K562 (cell line): ENCODE data around the gene MTFMT.

ENCODE experiments used
- BRCA1 ChIP-seq, 2 experiments: fragments of 450-650 bp in 1 of 2; sonication (generic) in 1 of 2; formaldehyde crosslinking in 1 of 2; IDR thresholded peaks; 2 replicates each; pipeline versions ENCODE4 v1.5.0 to v1.6.1; 2017 to 2020; ENCODE audit warnings: mild to moderate bottlenecking in 1 of 2, missing genetic modification reagents in 1 of 2
- CBX5 ChIP-seq: IDR thresholded peaks from 2 replicates; pipeline ENCODE4 v1.6.1; 2014; ENCODE audit warnings: low read depth, borderline replicate concordance
- FOXM1 ChIP-seq, 2 experiments: fragments of 450-650 bp in 1 of 2; sonication (generic) in 1 of 2; formaldehyde crosslinking in 1 of 2; IDR thresholded peaks; 2 replicates each; pipeline versions ENCODE4 v1.6.1 to v1.9.0; 2017 to 2022; ENCODE audit warnings: low read depth in 2 of 2, mild to moderate bottlenecking in 2 of 2, missing genetic modification reagents in 1 of 2, moderate library complexity in 1 of 2
- HDAC2 ChIP-seq: fragments of 450-650 bp; IDR thresholded peaks from 2 replicates; pipeline ENCODE4 v1.6.1; 2016; ENCODE audit warnings: mild to moderate bottlenecking
- NFRKB ChIP-seq: fragments of 450-650 bp; IDR thresholded peaks from 2 replicates; pipeline ENCODE4 v1.6.1; 2016; ENCODE audit warnings: low read depth
- POLR2AphosphoS5 ChIP-seq: IDR thresholded peaks from 2 replicates; pipeline ENCODE4 v1.6.1; 2011; ENCODE audit warnings: mild to moderate bottlenecking, low read depth, low read length, moderate library complexity; ENCODE audit not compliant: control insufficient read depth, insufficient read depth
- ZNF184 ChIP-seq: sonication (generic); formaldehyde crosslinking; IDR thresholded peaks from 2 replicates; pipeline ENCODE4 v1.5.0; 2020; ENCODE audit warnings: missing genetic modification reagents
- TF ChIP-seq, protein P1 (sequence below), 3 experiments: IDR thresholded peaks in 2 of 3; conservative IDR thresholded peaks in 1 of 3; 2 replicates each; pipeline ENCODE4 v1.5.1; 2011 to 2012; ENCODE audit warnings: low read length in 3 of 3, mild to moderate bottlenecking in 3 of 3, control low read depth in 2 of 3, improper control_type of control experiment in 1 of 3, inconsistent platforms in 1 of 3, low read depth in 1 of 3, mixed read lengths in 1 of 3, moderate library complexity in 1 of 3; ENCODE audit not compliant: insufficient read depth in 2 of 3
- TF ChIP-seq, protein P2 (sequence below), 2 experiments: fragments of 450-650 bp in 1 of 2; sonication (generic) in 1 of 2; formaldehyde crosslinking in 1 of 2; IDR thresholded peaks in 1 of 2; conservative IDR thresholded peaks in 1 of 2; 2 replicates each; pipeline versions ENCODE4 v1.6.1 to v1.8.1; 2016 to 2023; ENCODE audit warnings: mild to moderate bottlenecking in 2 of 2, moderate library complexity in 2 of 2, inconsistent platforms in 1 of 2, missing genetic modification reagents in 1 of 2
- TF ChIP-seq, protein P3 (sequence below), 2 experiments: fragments of 450-650 bp; IDR thresholded peaks; 2 replicates each; pipeline ENCODE4 v1.6.1; 2016

DNA sequence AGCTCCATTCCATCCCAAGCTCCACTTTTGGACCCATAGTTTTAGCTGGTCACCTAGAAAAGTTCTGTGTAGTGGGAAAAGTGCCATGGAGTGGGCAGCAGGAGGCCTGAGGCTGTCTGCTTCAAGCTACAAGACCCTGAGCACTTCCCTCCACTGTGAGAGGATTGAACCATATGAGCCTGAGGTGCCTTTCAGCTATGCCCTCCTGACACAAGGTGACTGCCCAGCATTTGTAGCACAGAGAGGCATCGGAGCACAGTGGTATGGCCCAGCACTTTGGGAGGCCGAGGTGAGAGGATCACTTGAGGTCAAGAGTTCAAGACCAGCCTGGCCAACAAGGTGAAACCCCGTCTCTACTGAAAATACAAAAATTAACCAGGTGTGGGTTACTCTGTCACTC is 43.2 kb upstream of the MTFMT start:
- TF ChIP-seq CBX5: no peak
- no peak for TF ChIP-seq HDAC2
- no peak for TF ChIP-seq ZNF184 (CRISPR knock-in tag)
- TF ChIP-seq, protein P1, sequence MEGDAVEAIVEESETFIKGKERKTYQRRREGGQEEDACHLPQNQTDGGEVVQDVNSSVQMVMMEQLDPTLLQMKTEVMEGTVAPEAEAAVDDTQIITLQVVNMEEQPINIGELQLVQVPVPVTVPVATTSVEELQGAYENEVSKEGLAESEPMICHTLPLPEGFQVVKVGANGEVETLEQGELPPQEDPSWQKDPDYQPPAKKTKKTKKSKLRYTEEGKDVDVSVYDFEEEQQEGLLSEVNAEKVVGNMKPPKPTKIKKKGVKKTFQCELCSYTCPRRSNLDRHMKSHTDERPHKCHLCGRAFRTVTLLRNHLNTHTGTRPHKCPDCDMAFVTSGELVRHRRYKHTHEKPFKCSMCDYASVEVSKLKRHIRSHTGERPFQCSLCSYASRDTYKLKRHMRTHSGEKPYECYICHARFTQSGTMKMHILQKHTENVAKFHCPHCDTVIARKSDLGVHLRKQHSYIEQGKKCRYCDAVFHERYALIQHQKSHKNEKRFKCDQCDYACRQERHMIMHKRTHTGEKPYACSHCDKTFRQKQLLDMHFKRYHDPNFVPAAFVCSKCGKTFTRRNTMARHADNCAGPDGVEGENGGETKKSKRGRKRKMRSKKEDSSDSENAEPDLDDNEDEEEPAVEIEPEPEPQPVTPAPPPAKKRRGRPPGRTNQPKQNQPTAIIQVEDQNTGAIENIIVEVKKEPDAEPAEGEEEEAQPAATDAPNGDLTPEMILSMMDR (IDR thresholded peaks at IDR 0.05 in 2 of 3, conservative IDR thresholded peaks at IDR 0.05 in 1 of 3; ENCODE audit: insufficient read depth in 2 of 3, low read depth in 1 of 3, low read length in 3 of 3): no peak
- no peak for TF ChIP-seq POLR2AphosphoS5
- TF ChIP-seq, protein P2, sequence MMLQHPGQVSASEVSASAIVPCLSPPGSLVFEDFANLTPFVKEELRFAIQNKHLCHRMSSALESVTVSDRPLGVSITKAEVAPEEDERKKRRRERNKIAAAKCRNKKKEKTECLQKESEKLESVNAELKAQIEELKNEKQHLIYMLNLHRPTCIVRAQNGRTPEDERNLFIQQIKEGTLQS (IDR thresholded peaks at IDR 0.05): no peak
- TF ChIP-seq, protein P2 (CRISPR knock-in tag; conservative IDR thresholded peaks at IDR 0.05): no peak
- no peak for TF ChIP-seq NFRKB
- no peak for TF ChIP-seq FOXM1 (IDR thresholded peaks at IDR 0.05; ENCODE audit: low read depth)
- TF ChIP-seq FOXM1 (CRISPR knock-in tag; IDR thresholded peaks at IDR 0.05; ENCODE audit: low read depth): no peak
- TF ChIP-seq, protein P3, sequence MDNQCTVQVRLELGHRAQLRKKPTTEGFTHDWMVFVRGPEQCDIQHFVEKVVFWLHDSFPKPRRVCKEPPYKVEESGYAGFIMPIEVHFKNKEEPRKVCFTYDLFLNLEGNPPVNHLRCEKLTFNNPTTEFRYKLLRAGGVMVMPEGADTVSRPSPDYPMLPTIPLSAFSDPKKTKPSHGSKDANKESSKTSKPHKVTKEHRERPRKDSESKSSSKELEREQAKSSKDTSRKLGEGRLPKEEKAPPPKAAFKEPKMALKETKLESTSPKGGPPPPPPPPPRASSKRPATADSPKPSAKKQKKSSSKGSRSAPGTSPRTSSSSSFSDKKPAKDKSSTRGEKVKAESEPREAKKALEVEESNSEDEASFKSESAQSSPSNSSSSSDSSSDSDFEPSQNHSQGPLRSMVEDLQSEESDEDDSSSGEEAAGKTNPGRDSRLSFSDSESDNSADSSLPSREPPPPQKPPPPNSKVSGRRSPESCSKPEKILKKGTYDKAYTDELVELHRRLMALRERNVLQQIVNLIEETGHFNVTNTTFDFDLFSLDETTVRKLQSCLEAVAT (IDR thresholded peaks at IDR 0.05): no peak
- TF ChIP-seq BRCA1 (IDR thresholded peaks at IDR 0.05): no peak
- no peak for TF ChIP-seq BRCA1 (CRISPR knock-in tag; IDR thresholded peaks at IDR 0.05)
